GM20000 (cell line): ENCODE measurements around the gene PRTN3.

ENCODE experiments used
- DNase-seq: peaks from one replicate; pipeline ENCODE4 v3.0.0; 2012; ENCODE audit warnings: low spot score
- TF ChIP-seq, protein P1 (sequence below): IDR thresholded peaks from 2 replicates; pipeline ENCODE4 v1.5.1; 2012; ENCODE audit warnings: mild to moderate bottlenecking, control low read depth; ENCODE audit errors: extremely low read depth, missing control alignments

Gene PRTN3

GRCh38 chr19:861756-862580, 21.2 kb downstream of the PRTN3 start:
- TF ChIP-seq, protein P1, sequence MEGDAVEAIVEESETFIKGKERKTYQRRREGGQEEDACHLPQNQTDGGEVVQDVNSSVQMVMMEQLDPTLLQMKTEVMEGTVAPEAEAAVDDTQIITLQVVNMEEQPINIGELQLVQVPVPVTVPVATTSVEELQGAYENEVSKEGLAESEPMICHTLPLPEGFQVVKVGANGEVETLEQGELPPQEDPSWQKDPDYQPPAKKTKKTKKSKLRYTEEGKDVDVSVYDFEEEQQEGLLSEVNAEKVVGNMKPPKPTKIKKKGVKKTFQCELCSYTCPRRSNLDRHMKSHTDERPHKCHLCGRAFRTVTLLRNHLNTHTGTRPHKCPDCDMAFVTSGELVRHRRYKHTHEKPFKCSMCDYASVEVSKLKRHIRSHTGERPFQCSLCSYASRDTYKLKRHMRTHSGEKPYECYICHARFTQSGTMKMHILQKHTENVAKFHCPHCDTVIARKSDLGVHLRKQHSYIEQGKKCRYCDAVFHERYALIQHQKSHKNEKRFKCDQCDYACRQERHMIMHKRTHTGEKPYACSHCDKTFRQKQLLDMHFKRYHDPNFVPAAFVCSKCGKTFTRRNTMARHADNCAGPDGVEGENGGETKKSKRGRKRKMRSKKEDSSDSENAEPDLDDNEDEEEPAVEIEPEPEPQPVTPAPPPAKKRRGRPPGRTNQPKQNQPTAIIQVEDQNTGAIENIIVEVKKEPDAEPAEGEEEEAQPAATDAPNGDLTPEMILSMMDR = no peak
- peak; percentile 92 for DNase-seq

GRCh38 chr19:862581-863314, 21.9 kb downstream of the PRTN3 start:
- TF ChIP-seq, protein P1 = no peak
- peak; percentile 90 for DNase-seq

GRCh38 chr19:863315-863620, 22.5 kb downstream of the PRTN3 start:
- TF ChIP-seq, protein P1 = no peak
- no peak for DNase-seq

- TF ChIP-seq, protein P1 = no peak
- no peak for DNase-seq
Observed at GRCh38 chr19:866769-867300, 26.0 kb downstream of the PRTN3 start.

- no peak for DNase-seq
- TF ChIP-seq, protein P1 = no peak
Observed at GRCh38 chr19:867301-867793, 26.5 kb downstream of the PRTN3 start.

DNA sequence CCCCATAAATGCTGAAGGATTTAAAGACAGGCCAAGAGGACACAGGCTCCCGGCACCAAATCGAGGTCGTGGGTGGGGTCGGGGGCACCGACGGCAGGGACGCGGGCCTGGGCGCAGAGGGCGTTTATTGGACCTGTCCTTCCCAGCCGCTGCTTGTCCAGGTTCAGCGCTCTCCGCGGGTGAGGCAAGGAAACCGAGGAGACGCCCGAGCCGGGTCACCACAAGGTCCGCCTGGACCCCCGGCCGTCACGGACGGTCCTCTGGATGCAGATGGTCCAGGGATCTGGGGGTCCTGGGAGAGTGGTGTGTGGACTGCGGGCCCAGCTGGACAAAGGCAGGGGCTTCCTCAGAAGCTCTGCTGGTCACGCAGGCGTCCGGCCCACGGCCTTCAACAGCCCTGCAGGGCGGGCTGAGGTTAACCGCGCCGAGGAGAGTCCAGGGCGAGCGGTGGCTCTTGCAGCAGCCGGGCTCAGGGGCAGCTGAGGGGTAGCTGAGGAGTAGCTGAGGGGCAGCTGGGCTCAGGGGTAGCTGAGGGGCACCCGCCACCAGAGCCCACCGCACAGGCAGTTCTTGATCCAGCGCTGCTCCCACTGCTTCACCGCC, 27.2 kb downstream of the PRTN3 start:
- TF ChIP-seq, protein P1 = no peak
- no peak for DNase-seq
